SK-N-SH (cell line): ENCODE results near the gene MAPK4. TPM values are rescaled to one million over a fixed set of nuclear protein-coding genes. Genes with fewer than 3 reads are reported as not detected.

Source experiments
- CTCF ChIA-PET: fragments of 300-600, 350-600 bp; formaldehyde crosslinking; extraction: SDS; loops from one replicate; lab custom pipeline; 2021; lab: Yijun Ruan, JAX
- POLR2A ChIA-PET: fragments of 350-600 bp; sonication (Branson Sonifier 250); formaldehyde crosslinking; extraction: SDS; loops from one replicate; lab custom pipeline; 2020; ENCODE audit warnings: antibody characterized with exemption, inconsistent platforms; lab: Yijun Ruan, JAX
- DNase-seq: peaks from one replicate; pipeline ENCODE4 v3.0.0; 2012
- H2AFZ ChIP-seq: fragments of 200-600 bp; sonication (generic); 2 replicates; pipeline ENCODE4 v1.8.1; 2016; ENCODE audit warnings: antibody characterized with exemption, mild to moderate bottlenecking, low read depth
- H3F3A ChIP-seq: fragments of 200-600 bp; sonication (generic); replicated peaks from 2 replicates; pipeline ENCODE3; 2016; ENCODE audit warnings: antibody characterized with exemption, mild to moderate bottlenecking; ENCODE audit not compliant: insufficient read depth
- H3K27ac ChIP-seq, 2 experiments: fragments of 200-500 bp in 1 of 2; fragments of 200-600 bp in 1 of 2; sonication (Bioruptor generic) in 1 of 2; sonication (generic), shearing (Covaris generic) in 1 of 2; 2 replicates each; pipeline versions ENCODE4 v1.5.1 to v1.6.1; 2014 to 2016; ENCODE audit warnings: low read depth in 2 of 2, inconsistent platforms in 1 of 2, low read length in 1 of 2, mild to moderate bottlenecking in 1 of 2, mixed read lengths in 1 of 2
- H3K27me3 ChIP-seq: fragments of 200-600 bp; sonication (generic), shearing (Covaris generic); 2 replicates; pipeline ENCODE4 v1.6.1; 2016; ENCODE audit warnings: mixed run types; ENCODE audit not compliant: insufficient read depth
- H3K36me3 ChIP-seq, 2 experiments: fragments of 200-500 bp in 1 of 2; fragments of 200-600 bp in 1 of 2; sonication (Bioruptor generic) in 1 of 2; sonication (generic) in 1 of 2; replicated peaks in 1 of 2; 2 replicates each; pipeline versions ENCODE3 to v1.5.1; 2014 to 2016; ENCODE audit warnings: low read length in 1 of 2, mild to moderate bottlenecking in 1 of 2; ENCODE audit not compliant: insufficient read depth in 2 of 2, control insufficient read depth in 1 of 2
- H3K4me1 ChIP-seq, 2 experiments: fragments of 200-500 bp in 1 of 2; fragments of 200-600 bp in 1 of 2; sonication (Bioruptor generic) in 1 of 2; sonication (generic), shearing (Covaris generic) in 1 of 2; 2 replicates each; pipeline versions ENCODE4 v1.5.1 to v1.6.1; 2014 to 2016; ENCODE audit warnings: low read depth in 1 of 2, low read length in 1 of 2, mixed run types in 1 of 2; ENCODE audit not compliant: insufficient read depth in 2 of 2, control insufficient read depth in 1 of 2
- H3K4me2 ChIP-seq: fragments of 200-600 bp; sonication (generic), shearing (Covaris generic); 2 replicates; pipeline ENCODE4 v1.6.1; 2017; ENCODE audit warnings: mixed run types
- H3K4me3 ChIP-seq, 2 experiments: fragments of 200-500 bp in 1 of 2; fragments of 200-600 bp in 1 of 2; sonication (Bioruptor generic) in 1 of 2; sonication (generic), shearing (Covaris generic) in 1 of 2; 2 replicates each; pipeline versions ENCODE4 v1.5.1 to v1.8.1; 2014 to 2016; ENCODE audit warnings: low read depth in 2 of 2, inconsistent platforms in 1 of 2, low read length in 1 of 2, mild to moderate bottlenecking in 1 of 2, mixed read lengths in 1 of 2, moderate library complexity in 1 of 2
- H3K79me2 ChIP-seq: fragments of 200-600 bp; sonication (generic); 2 replicates; pipeline ENCODE4 v1.8.1; 2017; ENCODE audit warnings: mild to moderate bottlenecking; ENCODE audit not compliant: insufficient read depth
- H3K9ac ChIP-seq: fragments of 200-600 bp; sonication (generic); 2 replicates; pipeline ENCODE4 v1.6.1; 2017; ENCODE audit warnings: mixed run types
- H3K9me2 ChIP-seq: fragments of 200-600 bp; sonication (generic); 2 replicates; pipeline ENCODE4 v1.6.1; 2017; ENCODE audit warnings: mixed run types
- H3K9me3 ChIP-seq: fragments of 200-600 bp; sonication (generic); 2 replicates; pipeline ENCODE4 v1.6.1; 2017; ENCODE audit warnings: mixed run types, mild to moderate bottlenecking, moderate library complexity
- H4K20me1 ChIP-seq: fragments of 200-600 bp; sonication (generic); 2 replicates; pipeline ENCODE4 v1.6.1; 2017; ENCODE audit warnings: mild to moderate bottlenecking, mixed run types; ENCODE audit not compliant: insufficient read depth
- CHD2 ChIP-seq: fragments of 150-350 bp; IDR thresholded peaks from 2 replicates; pipeline ENCODE4 v1.6.1; 2018; ENCODE audit warnings: low read length; ENCODE audit not compliant: partially characterized antibody
- FOSL2 ChIP-seq: IDR thresholded peaks from 2 replicates; pipeline ENCODE4 v1.4.0; 2012; ENCODE audit warnings: low read depth, mild to moderate bottlenecking, moderate library complexity, borderline replicate concordance
- MXI1 ChIP-seq: IDR thresholded peaks from 2 replicates; pipeline ENCODE4 v1.6.1; 2012; ENCODE audit warnings: mild to moderate bottlenecking, low read depth, low read length, improper control_type of control experiment
- NFIC ChIP-seq: IDR thresholded peaks from 2 replicates; pipeline ENCODE4 v1.4.0; 2012; ENCODE audit warnings: borderline replicate concordance
- PBX3 ChIP-seq: IDR thresholded peaks from 2 replicates; pipeline ENCODE4; 2012
- REST ChIP-seq: IDR thresholded peaks from 2 replicates; pipeline ENCODE4 v1.6.1; 2012; ENCODE audit warnings: mild to moderate bottlenecking, low read depth, low read length, moderate library complexity
- RFX5 ChIP-seq: IDR thresholded peaks from 2 replicates; pipeline ENCODE4 v1.6.1; 2012; ENCODE audit warnings: mild to moderate bottlenecking, improper control_type of control experiment, low read length
- TAF1 ChIP-seq: IDR thresholded peaks from 2 replicates; pipeline ENCODE4 v1.6.1; 2012; ENCODE audit warnings: low read depth, mild to moderate bottlenecking, low read length, moderate library complexity, borderline replicate concordance
- USF2 ChIP-seq: fragments of 150-350 bp; IDR thresholded peaks from 2 replicates; pipeline ENCODE4 v1.6.1; 2017; ENCODE audit warnings: antibody characterized with exemption, low read length, low read depth, borderline replicate concordance
- ZBTB33 ChIP-seq: IDR thresholded peaks from 2 replicates; pipeline ENCODE4 v1.4.0; 2012; ENCODE audit warnings: low read depth, borderline replicate concordance
- polyA plus RNA-seq, 3 experiments: library from polyadenylated mRNA; depleted of rRNA; stranded (reverse); fragments of >200 nt; gene quantifications; 2 replicates each; pipeline ENCODE4 v1.2.3, GENCODE V29; 2012

MAPK4 gene
- polyA plus RNA-seq, 1 of the 3 experiments (the other 2 are of a cell fraction), result 0.02 TPM

- no peaks in the 10 kb centered on the region for H3K36me3 ChIP-seq
- H3K79me2 ChIP-seq, result no peaks in the 10 kb centered on the region
- DNase-seq, result no peak
- TF ChIP-seq NFIC (no peak), RFX5 (no peak), USF2 (no peak), ZBTB33 (no peak), CHD2 (no peak), REST (no peak), FOSL2 (no peak), MXI1 (no peak), TAF1 (no peak), PBX3 (no peak)
- no peak overlapping the region for H2AFZ ChIP-seq
- no peaks in the 10 kb centered on the region for H3F3A ChIP-seq
- H3K9me3 ChIP-seq, result no peaks in the 10 kb centered on the region
- H3K27ac ChIP-seq, result no peak overlapping the region
- H3K4me2 ChIP-seq, result no peak overlapping the region
- ChIA-PET POLR2A (no interaction called here), CTCF (no interaction called here)
- H3K9me2 ChIP-seq, result no peaks in the 10 kb centered on the region
- no peaks in the 10 kb centered on the region for H3K27me3 ChIP-seq
- H4K20me1 ChIP-seq, result no peaks in the 10 kb centered on the region
- no peak overlapping the region for H3K9ac ChIP-seq
- peaks cover 0 to under 1% of the 10 kb centered on the region in 2 experiments; a peak in 1 of 4 replicates for H3K4me1 ChIP-seq
- H3K4me3 ChIP-seq, result no peak overlapping the region
Observed at GRCh38 chr18:50742952-50743351, 183.1 kb downstream of the MAPK4 start.
